RPMI7951 (cell line): Measurements from ENCODE around the gene FRAT1. TPM values are rescaled to one million over a fixed set of nuclear protein-coding genes. Genes with fewer than 3 reads are reported as not detected.
A peak's percentile ranks its signal among the peaks of the same experiment; 100 is the strongest.
"Not testable (repeated sequence)": the region's sequence is repeated elsewhere in the genome, so short reads cannot be mapped to it uniquely, and the experiment has no call there.

Source experiments
- DNase-seq: peaks from one replicate; pipeline ENCODE4 v3.0.0-alpha.2; 2012; ENCODE audit warnings: low read depth
- total RNA-seq: library from RNA; depleted of rRNA; stranded (reverse); fragments of >200 nt; shearing (Covaris generic); gene quantifications from 2 replicates; pipeline ENCODE4 v1.2.3, GENCODE V29; 2014

FRAT1 gene
- total RNA-seq, 1 experiment from 2014 or later: 0.60 TPM

DNA sequence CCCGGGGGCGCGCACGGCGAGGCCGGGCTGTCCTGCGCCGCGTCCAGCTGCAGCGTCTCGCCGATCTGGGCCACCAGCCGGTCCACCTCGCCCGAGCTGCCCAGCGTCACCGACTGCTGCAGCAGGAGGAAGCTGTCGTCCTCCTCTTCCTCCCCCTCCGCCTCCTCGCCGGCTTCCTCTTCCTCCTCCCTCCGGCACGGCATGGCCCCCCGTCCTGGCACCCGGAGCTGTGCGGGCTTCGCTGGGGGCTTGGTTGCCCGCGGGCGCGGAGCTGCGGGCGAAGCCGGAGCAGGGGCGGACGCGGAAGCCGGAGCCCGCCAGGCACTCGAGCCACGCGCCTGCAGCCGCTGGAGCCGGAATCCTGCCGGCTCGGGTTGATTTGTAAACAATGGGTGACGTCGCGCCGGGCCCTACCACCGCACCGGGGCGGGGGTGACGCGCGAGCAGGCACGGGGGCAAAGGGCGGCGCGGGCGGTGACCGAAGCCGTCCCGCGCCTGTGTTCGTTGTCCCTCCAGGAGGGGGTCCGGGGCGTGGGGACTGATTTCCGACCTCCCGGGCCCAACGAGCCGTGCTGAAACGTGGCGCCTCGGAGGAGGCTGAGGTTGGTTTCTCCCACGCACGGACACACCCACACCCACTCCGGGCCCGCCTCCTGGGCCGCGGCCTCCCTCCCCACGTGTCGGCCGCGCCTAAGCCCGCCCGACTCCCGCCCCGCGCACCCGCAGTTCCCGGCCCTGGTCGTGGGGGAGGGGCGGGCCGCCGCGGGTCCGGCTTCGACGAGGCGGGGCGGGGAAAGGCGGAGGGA lies 15.5 kb downstream of the FRAT1 start, which contains the start of gene FRAT2:
Gene FRAT2 (minus strand): TSS at position 360 of the 806 bp plus-strand sequence. CDS start 157 bp downstream, at position 203.
- peak; percentile 87 for DNase-seq

- DNase-seq: no peak
Observed at GRCh38 chr10:97335188-97335619, 16.1 kb downstream of the FRAT1 start.

- no peak for DNase-seq
Observed at GRCh38 chr10:97336006-97336405, 16.9 kb downstream of the FRAT1 start.

DNA sequence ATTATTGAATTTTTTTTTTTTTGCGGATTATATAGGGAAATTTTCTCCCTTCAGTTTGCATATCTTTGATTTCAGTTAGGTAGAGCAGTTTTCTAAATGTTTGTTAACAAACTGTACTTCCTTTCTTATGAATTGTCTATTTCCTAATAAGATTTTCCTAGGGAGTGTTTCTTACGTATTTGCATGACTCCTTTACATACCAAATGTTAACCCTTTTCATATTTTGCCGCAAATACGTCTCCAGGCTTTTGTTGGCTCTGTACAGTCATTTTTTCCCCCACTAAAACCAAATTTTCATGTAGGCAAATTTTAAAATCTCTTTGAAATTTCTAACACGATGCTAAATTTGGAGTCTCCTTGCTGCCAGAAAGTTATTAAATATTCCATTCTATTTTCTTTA lies 17.4 kb downstream of the FRAT1 start:
- no peak for DNase-seq

- no peak for DNase-seq
Observed at GRCh38 chr10:97336942-97337831, 18.1 kb downstream of the FRAT1 start.

- no peak for DNase-seq
Observed at GRCh38 chr10:97338041-97338440, 19.0 kb downstream of the FRAT1 start.

GRCh38 chr10:97341416-97341815 lies 22.3 kb downstream of the FRAT1 start:
- DNase-seq: no peak

DNA sequence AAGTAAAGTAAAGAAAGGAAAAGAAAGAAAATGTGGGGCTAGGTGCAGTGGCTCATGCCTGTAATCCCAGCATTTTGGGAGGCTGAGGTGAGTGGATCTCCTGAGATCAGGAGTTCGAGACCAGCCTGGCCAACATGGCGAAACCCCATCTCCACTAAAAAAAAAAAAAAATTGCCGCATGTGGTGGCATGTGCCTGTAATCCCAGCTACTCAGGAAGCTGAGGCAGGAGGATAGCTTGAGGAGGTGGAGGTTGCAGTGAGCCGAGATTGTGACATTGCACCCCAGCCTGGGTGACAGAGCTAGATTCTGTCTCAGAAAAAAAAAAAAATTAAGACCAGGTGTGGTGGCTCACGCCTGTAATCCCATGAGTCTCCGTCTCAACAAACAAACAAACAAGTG lies 24.6 kb downstream of the FRAT1 start:
- not testable (repeated sequence) for DNase-seq

DNA sequence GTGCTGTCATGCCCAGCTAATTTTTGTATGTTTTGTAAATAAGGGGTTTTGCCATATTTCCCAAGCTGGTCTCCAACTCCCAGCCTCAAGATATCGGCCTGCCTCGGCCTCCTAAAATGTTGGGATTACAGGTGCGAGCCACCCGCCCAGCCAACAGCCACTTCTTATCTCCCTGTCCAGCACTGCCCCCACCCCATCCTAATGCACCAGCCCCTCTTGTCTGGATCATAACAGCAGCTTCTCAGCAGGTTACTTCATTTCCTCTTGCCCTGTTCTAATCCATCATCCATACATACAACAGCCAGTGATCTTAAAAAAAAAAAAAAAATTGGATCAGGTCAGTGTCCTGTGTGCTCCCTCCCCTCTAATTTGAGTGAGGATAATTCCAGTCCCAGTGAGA lies 28.2 kb downstream of the FRAT1 start:
- no peak for DNase-seq

- no peak for DNase-seq
Observed at GRCh38 chr10:97349752-97350513, 30.9 kb downstream of the FRAT1 start.

DNA sequence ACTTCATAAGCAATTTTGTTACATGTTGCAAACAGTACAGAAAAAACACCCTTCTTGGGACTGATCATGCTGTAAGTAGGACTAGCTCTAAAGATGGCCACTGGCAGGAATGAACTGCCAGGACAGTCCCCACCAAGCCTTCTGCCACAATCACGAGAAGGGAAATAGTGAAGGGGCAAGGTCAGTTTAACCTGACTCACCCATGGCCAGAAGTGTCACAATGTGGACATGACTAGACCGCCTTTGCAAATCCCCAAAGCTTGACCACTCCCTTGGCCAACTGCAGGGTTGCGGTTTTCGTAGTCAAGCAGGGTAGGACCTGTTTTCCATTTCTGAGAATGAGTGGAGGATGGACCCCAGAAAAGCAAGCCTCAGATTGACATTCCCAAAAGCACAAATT lies 34.9 kb downstream of the FRAT1 start:
- DNase-seq: no peak

DNA sequence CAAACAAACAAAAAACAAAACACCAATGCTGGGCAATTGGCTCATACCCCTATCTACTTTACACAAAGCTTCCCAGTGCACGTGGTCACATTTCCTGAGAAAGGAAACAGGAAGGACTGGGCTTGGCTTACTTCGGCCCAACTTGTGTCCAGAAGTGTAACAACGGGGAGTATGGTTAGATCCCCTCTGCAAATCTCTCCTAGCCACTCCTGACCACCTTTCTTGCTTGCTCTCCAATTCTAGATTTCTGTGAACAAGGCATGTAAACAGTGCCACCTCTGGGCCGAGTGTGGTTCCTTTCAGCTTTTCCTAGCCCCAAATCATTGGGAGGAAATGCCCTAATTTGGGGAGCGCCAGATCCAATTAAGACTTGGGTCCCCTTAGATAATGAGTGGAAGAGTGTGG lies 36.5 kb downstream of the FRAT1 start:
- DNase-seq: no peak

DNA sequence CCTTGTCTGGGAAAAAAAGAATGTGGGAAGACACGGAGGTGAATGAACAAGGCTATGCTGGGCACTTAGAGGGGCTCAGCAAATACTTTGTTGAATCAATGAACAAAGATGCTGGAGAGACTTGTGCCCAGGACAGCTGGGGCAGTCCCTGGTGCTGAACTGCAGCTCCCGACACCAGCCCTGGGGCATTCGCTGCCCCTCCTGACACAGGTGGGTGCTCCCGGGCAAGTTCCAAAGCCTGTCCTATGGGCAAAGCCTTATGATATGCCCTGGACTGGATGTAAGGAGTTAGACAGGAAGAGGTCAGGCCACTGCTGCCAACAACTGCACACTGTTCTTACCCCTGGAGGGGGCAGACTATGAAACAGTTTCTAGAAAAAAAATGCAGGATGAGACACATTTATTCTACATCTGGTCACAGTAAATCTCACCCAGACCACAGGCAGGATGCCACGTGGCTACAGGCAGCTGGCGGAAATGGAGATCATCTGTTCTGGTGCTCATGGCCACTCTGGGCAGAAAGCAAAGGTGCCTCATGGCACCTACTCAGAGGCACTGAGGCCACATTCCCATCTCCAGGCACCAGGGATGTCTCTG lies 37.3 kb downstream of the FRAT1 start:
- peak; percentile 25 for DNase-seq

DNA sequence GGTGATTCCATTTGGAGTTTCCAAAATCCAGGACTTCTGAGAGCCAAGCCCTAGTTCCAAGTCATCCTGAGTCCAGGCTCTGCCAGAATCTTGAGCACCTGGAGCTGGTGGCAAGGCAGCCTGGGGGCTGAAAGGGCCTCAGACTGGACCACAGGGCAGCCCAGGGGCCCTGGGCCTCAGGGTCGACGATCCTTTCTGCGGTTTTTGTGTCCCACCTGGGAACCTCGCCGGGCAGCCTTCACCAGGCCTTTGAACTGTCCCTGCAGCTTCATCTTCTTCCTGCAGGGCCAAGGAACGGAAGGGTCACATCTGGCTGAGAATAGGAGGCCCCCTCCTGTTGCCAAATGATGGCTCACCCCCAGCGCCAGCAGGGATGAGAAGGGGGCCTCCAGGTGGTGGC lies 37.8 kb downstream of the FRAT1 start:
- no peak for DNase-seq

DNA sequence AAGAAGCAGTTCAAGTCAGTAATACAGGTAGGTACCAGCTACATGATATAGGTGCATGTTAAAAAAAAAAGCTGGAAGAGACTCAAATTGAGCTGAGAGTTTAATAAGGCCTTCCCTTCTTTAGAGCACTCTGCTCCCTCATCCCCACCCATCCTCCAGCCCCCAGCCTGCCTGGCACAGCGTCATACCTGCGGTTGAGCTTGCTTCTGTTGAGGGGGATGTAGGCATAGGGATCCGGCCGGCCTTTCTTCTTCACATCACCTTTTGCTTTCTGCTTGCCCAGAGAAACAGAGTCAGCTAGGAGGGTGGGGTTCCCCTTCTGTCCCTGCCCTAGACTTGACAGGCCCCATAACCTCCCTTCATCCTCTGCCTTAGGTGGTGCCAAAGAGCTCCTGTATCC lies 39.3 kb downstream of the FRAT1 start:
- DNase-seq: no peak

- no peak for DNase-seq
Observed at GRCh38 chr10:97358781-97359180, 39.7 kb downstream of the FRAT1 start.

- no peak for DNase-seq
Observed at GRCh38 chr10:97360705-97361536, 41.9 kb downstream of the FRAT1 start.

GRCh38 chr10:97361537-97361901 lies 42.4 kb downstream of the FRAT1 start:
- no peak for DNase-seq

GRCh38 chr10:97362310-97363033 lies 43.4 kb downstream of the FRAT1 start:
- DNase-seq: no peak

DNA sequence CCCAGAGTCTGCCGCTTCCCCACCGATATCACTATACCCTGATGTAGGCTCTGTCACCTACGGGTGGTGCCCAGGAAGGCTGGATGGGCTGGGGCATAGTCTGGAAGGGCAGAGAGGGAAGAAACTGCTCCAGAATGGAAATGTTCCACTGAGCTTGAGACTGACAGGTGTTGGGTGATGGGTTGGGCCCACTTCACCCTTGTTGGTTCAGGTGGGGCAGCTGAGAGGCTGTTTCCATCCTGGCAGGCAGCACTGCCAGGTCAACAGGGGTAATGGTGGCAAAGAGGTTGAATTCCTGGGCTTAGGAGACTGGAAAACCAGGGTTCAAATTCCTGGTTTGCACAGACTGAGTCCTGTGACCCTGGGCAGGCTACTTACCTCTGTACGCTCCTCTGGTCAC lies 44.0 kb downstream of the FRAT1 start:
- DNase-seq: no peak
